Measurements from ENCODE around the gene HERPUD1. TPM values are rescaled to one million over a fixed set of nuclear protein-coding genes. Genes with fewer than 3 reads are reported as not detected.

Gene HERPUD1
- total RNA-seq, 1 donor from 2014 or later: 32.9 TPM

- Mint-ChIP-seq H3K27me3 (ENCODE audit: low read depth) (no peaks in the 10 kb centered on the region), H3K9me3 (peaks cover 5% of the 10 kb centered on the region), H3K4me3 (no peak overlapping the region), H3K27ac (ENCODE audit: unreplicated experiment) (no peak overlapping the region), H3K4me1 (no peaks in the 10 kb centered on the region), H3K36me3 (ENCODE audit: low read depth) (no peaks in the 10 kb centered on the region)
- no peak for DNase-seq (ENCODE audit: low read depth, low spot score)
- no peak for TF ChIP-seq CTCF (conservative IDR thresholded peaks at IDR 0.05)
Observed at GRCh38 chr16:56886296-56886695, 45.6 kb upstream of the HERPUD1 start.

- H3K36me3 Mint-ChIP-seq (ENCODE audit: low read depth): no peaks in the 10 kb centered on the region
- H3K4me3 Mint-ChIP-seq: no peak overlapping the region
- no peaks in the 10 kb centered on the region for H3K4me1 Mint-ChIP-seq
- no peak for TF ChIP-seq CTCF (conservative IDR thresholded peaks at IDR 0.05)
- no peak for DNase-seq (ENCODE audit: low read depth, low spot score)
- H3K27me3 Mint-ChIP-seq (ENCODE audit: low read depth): no peaks in the 10 kb centered on the region
- no peak overlapping the region for H3K27ac Mint-ChIP-seq (ENCODE audit: unreplicated experiment)
- peaks cover 5% of the 10 kb centered on the region for H3K9me3 Mint-ChIP-seq
Observed at GRCh38 chr16:56886826-56887225, 45.1 kb upstream of the HERPUD1 start.

- Mint-ChIP-seq H3K27me3 (ENCODE audit: low read depth) (no peaks in the 10 kb centered on the region), H3K36me3 (ENCODE audit: low read depth) (no peaks in the 10 kb centered on the region), H3K27ac (ENCODE audit: unreplicated experiment) (no peak overlapping the region), H3K9me3 (peaks cover 5% of the 10 kb centered on the region), H3K4me1 (no peaks in the 10 kb centered on the region), H3K4me3 (no peak overlapping the region)
- no peak for DNase-seq (ENCODE audit: low read depth, low spot score)
- TF ChIP-seq CTCF (conservative IDR thresholded peaks at IDR 0.05): no peak
Observed at GRCh38 chr16:56888806-56889205, 43.1 kb upstream of the HERPUD1 start.

- Mint-ChIP-seq H3K4me3 (no peak overlapping the region), H3K4me1 (no peaks in the 10 kb centered on the region), H3K27me3 (ENCODE audit: low read depth) (no peaks in the 10 kb centered on the region), H3K9me3 (peaks cover 5% of the 10 kb centered on the region), H3K27ac (ENCODE audit: unreplicated experiment) (no peak overlapping the region), H3K36me3 (ENCODE audit: low read depth) (no peaks in the 10 kb centered on the region)
- DNase-seq (ENCODE audit: low read depth, low spot score): no peak
- no peak for TF ChIP-seq CTCF (conservative IDR thresholded peaks at IDR 0.05)
Observed at GRCh38 chr16:56889206-56889605, 42.7 kb upstream of the HERPUD1 start.

GRCh38 chr16:56891685-56892084, 40.3 kb upstream of the HERPUD1 start:
- Mint-ChIP-seq H3K36me3 (ENCODE audit: low read depth) (no peaks in the 10 kb centered on the region), H3K27me3 (ENCODE audit: low read depth) (no peaks in the 10 kb centered on the region), H3K9me3 (no peaks in the 10 kb centered on the region), H3K4me1 (no peaks in the 10 kb centered on the region), H3K4me3 (no peak overlapping the region), H3K27ac (ENCODE audit: unreplicated experiment) (no peak overlapping the region)
- TF ChIP-seq CTCF (conservative IDR thresholded peaks at IDR 0.05): no peak
- DNase-seq (ENCODE audit: low read depth, low spot score): no peak

- TF ChIP-seq CTCF (conservative IDR thresholded peaks at IDR 0.05): no peak
- Mint-ChIP-seq H3K27ac (ENCODE audit: unreplicated experiment) (no peak overlapping the region), H3K9me3 (no peaks in the 10 kb centered on the region), H3K36me3 (ENCODE audit: low read depth) (no peaks in the 10 kb centered on the region), H3K4me1 (no peaks in the 10 kb centered on the region), H3K27me3 (ENCODE audit: low read depth) (no peaks in the 10 kb centered on the region), H3K4me3 (no peak overlapping the region)
- no peak for DNase-seq (ENCODE audit: low read depth, low spot score)
Observed at GRCh38 chr16:56892705-56893104, 39.2 kb upstream of the HERPUD1 start.
